Activated CD4-positive, alpha-beta T cell treated with anti-CD3 and anti-CD28 coated beads, Interleukin-2, amount 10 ng/mL, durations not matched to agents 7 days and 5 days (primary cell): ENCODE results near the gene ARHGAP1. TPM values are rescaled to one million over a fixed set of nuclear protein-coding genes. Genes with fewer than 3 reads are reported as not detected.

Experiments used
- CTCF ChIA-PET: fragments of 350-600 bp; sonication (Branson Sonifier 250); formaldehyde crosslinking; loops from one replicate; lab custom pipeline; 2021; ENCODE audit warnings: antibody characterized with exemption; lab: Charles Lee
- POLR2A ChIA-PET: fragments of 350-600 bp; sonication (Branson Sonifier 250); formaldehyde crosslinking; loops from one replicate; lab custom pipeline; 2021; ENCODE audit warnings: antibody characterized with exemption; lab: Charles Lee
- DNase-seq: peaks from one replicate; pipeline ENCODE4 v3.0.0-alpha.2; 2020
- H3K27ac Mint-ChIP-seq: one replicate; pipeline ENCODE4 v1.8.0; 2021; ENCODE audit warnings: mild to moderate bottlenecking, moderate library complexity, mixed read lengths
- H3K27me3 Mint-ChIP-seq: one replicate; pipeline ENCODE4 v1.8.0; 2021; ENCODE audit warnings: mixed read lengths
- H3K36me3 Mint-ChIP-seq: one replicate; pipeline ENCODE4 v1.8.0; 2021; ENCODE audit warnings: low read depth, mixed read lengths
- H3K4me1 Mint-ChIP-seq: one replicate; pipeline ENCODE4 v1.8.0; 2021; ENCODE audit warnings: mixed read lengths
- H3K4me3 Mint-ChIP-seq: one replicate; pipeline ENCODE4 v1.8.0; 2021; ENCODE audit warnings: mild to moderate bottlenecking, moderate library complexity, mixed read lengths
- H3K9me3 Mint-ChIP-seq: one replicate; pipeline ENCODE4 v1.8.0; 2021; ENCODE audit warnings: mixed read lengths
- total RNA-seq, 2 experiments: library from RNA; stranded (reverse); gene quantifications; one replicate each; pipeline ENCODE4 v1.2.3, GENCODE V29; 2021

ARHGAP1 gene
- total RNA-seq, 2 experiments from 2014 or later: 83.8 to 88.8 TPM

- Mint-ChIP-seq H3K27me3 (no peaks in the 10 kb centered on the region), H3K36me3 (peaks cover 37% of the 10 kb centered on the region), H3K9me3 (no peaks in the 10 kb centered on the region), H3K27ac (no peak overlapping the region), H3K4me3 (no peak overlapping the region), H3K4me1 (peaks cover 4% of the 10 kb centered on the region)
- CTCF ChIA-PET: interaction anchor here (0.8 to 1.8 kb wide), 3 partner anchors 12 to 67 kb away, joined by 3 to 6 read pairs (median 5); no protein-coding TSS in a partner anchor
- no peak for DNase-seq
- POLR2A ChIA-PET: no interaction called here
Measured at GRCh38 chr11:46682773-46683752, 17.4 kb downstream of the ARHGAP1 start.

GRCh38 chr11:46681814-46682213, 18.6 kb downstream of the ARHGAP1 start:
- H3K36me3 Mint-ChIP-seq: peaks cover 33% of the 10 kb centered on the region
- H3K4me1 Mint-ChIP-seq: peaks cover 9% of the 10 kb centered on the region
- CTCF ChIA-PET: interaction anchor here (1.9 kb wide), 1 partner anchor 12 kb away, joined by 5 read pairs; no protein-coding TSS in a partner anchor

GRCh38 chr11:46680815-46681214, 19.6 kb downstream of the ARHGAP1 start:
- Mint-ChIP-seq H3K36me3 (peaks cover 33% of the 10 kb centered on the region), H3K4me1 (peaks cover 16% of the 10 kb centered on the region), H3K4me3 (no peak overlapping the region), H3K27ac (no peak overlapping the region), H3K27me3 (no peaks in the 10 kb centered on the region), H3K9me3 (no peaks in the 10 kb centered on the region)
- CTCF ChIA-PET: interaction anchor here (0.6 to 1.9 kb wide), 3 partner anchors 10 to 329 kb away, joined by 3 to 5 read pairs (median 4); no protein-coding TSS in a partner anchor
- DNase-seq: no peak
- POLR2A ChIA-PET: interaction anchor here (0.7 kb wide), 1 partner anchor 523 kb away, joined by 3 read pairs; no protein-coding TSS in a partner anchor

More at GRCh38 chr11:46681814-46682213, 18.6 kb downstream of the ARHGAP1 start:
- POLR2A ChIA-PET: no interaction called here
- Mint-ChIP-seq H3K27ac (no peak overlapping the region), H3K9me3 (no peaks in the 10 kb centered on the region), H3K27me3 (no peaks in the 10 kb centered on the region), H3K4me3 (no peak overlapping the region)
- DNase-seq: no peak

- ChIA-PET CTCF (interaction anchor here (1.2 to 1.9 kb wide), 2 partner anchors 9 to 11 kb away, joined by 3 to 5 read pairs; no protein-coding TSS in a partner anchor), POLR2A (no interaction called here)
- peaks cover 33% of the 10 kb centered on the region for H3K36me3 Mint-ChIP-seq
- peaks cover 21% of the 10 kb centered on the region for H3K4me1 Mint-ChIP-seq
- no peaks in the 10 kb centered on the region for H3K9me3 Mint-ChIP-seq
- H3K27me3 Mint-ChIP-seq: no peaks in the 10 kb centered on the region
- DNase-seq: no peak
- H3K27ac Mint-ChIP-seq: peak overlapping the region; percentile 25
- no peak overlapping the region for H3K4me3 Mint-ChIP-seq
Measured at GRCh38 chr11:46680164-46680760, 20.2 kb downstream of the ARHGAP1 start.

GRCh38 chr11:46679241-46680163, 20.9 kb downstream of the ARHGAP1 start:
- POLR2A ChIA-PET: no interaction called here
- no peak for DNase-seq
- no peaks in the 10 kb centered on the region for H3K27me3 Mint-ChIP-seq
- H3K36me3 Mint-ChIP-seq: peaks cover 36% of the 10 kb centered on the region
- H3K9me3 Mint-ChIP-seq: no peaks in the 10 kb centered on the region
- peaks cover 29% of the 10 kb centered on the region for H3K4me1 Mint-ChIP-seq
- H3K4me3 Mint-ChIP-seq: no peak overlapping the region
- CTCF ChIA-PET: interaction anchor here (0.6 to 1.9 kb wide), 4 partner anchors 8 to 166 kb away, joined by 3 to 5 read pairs (median 3); no protein-coding TSS in a partner anchor
- no peak overlapping the region for H3K27ac Mint-ChIP-seq

- Mint-ChIP-seq H3K9me3 (no peaks in the 10 kb centered on the region), H3K4me1 (peaks cover 35% of the 10 kb centered on the region), H3K36me3 (peaks cover 35% of the 10 kb centered on the region), H3K4me3 (no peak overlapping the region), H3K27ac (peak overlapping the region; percentile 9), H3K27me3 (no peaks in the 10 kb centered on the region)
- DNase-seq: no peak
- POLR2A ChIA-PET: no interaction called here
- CTCF ChIA-PET: interaction anchor here (0.6 to 1.2 kb wide), 3 partner anchors 9 to 165 kb away, joined by 3 read pairs; no protein-coding TSS in a partner anchor
Measured at GRCh38 chr11:46678741-46679130, 21.7 kb downstream of the ARHGAP1 start.

- H3K4me3 Mint-ChIP-seq: no peak overlapping the region
- POLR2A ChIA-PET: no interaction called here
- H3K9me3 Mint-ChIP-seq: no peaks in the 10 kb centered on the region
- H3K27ac Mint-ChIP-seq: peak overlapping the region; percentile 25
- no peak for DNase-seq
- no peaks in the 10 kb centered on the region for H3K27me3 Mint-ChIP-seq
- CTCF ChIA-PET: interaction anchor here (1.0 to 1.2 kb wide), 2 partner anchors 10 to 20 kb away, joined by 3 read pairs; no protein-coding TSS in a partner anchor
- H3K4me1 Mint-ChIP-seq: peaks cover 40% of the 10 kb centered on the region
- H3K36me3 Mint-ChIP-seq: peaks cover 38% of the 10 kb centered on the region
Measured at GRCh38 chr11:46677991-46678740, 22.3 kb downstream of the ARHGAP1 start.

- Mint-ChIP-seq H3K27ac (peak overlapping the region; percentile 85), H3K4me1 (peaks cover 50% of the 10 kb centered on the region), H3K36me3 (peaks cover 48% of the 10 kb centered on the region), H3K9me3 (no peaks in the 10 kb centered on the region), H3K4me3 (no peak overlapping the region), H3K27me3 (no peaks in the 10 kb centered on the region)
- no peak for DNase-seq
- CTCF ChIA-PET: interaction anchor here (1.0 kb wide), 1 partner anchor 10 kb away, joined by 3 read pairs; no protein-coding TSS in a partner anchor
- POLR2A ChIA-PET: no interaction called here
Measured at GRCh38 chr11:46677169-46677568, 23.2 kb downstream of the ARHGAP1 start.

GRCh38 chr11:46676436-46677158, 23.8 kb downstream of the ARHGAP1 start:
- no peaks in the 10 kb centered on the region for H3K27me3 Mint-ChIP-seq
- H3K4me1 Mint-ChIP-seq: peaks cover 56% of the 10 kb centered on the region
- H3K36me3 Mint-ChIP-seq: peaks cover 50% of the 10 kb centered on the region

GRCh38 chr11:46675949-46676348, 24.5 kb downstream of the ARHGAP1 start:
- DNase-seq: no peak
- Mint-ChIP-seq H3K36me3 (peaks cover 53% of the 10 kb centered on the region), H3K27ac (no peak overlapping the region), H3K4me3 (no peak overlapping the region), H3K4me1 (peaks cover 63% of the 10 kb centered on the region), H3K27me3 (no peaks in the 10 kb centered on the region), H3K9me3 (no peaks in the 10 kb centered on the region)
- CTCF ChIA-PET: interaction anchor here (1.2 kb wide), 1 partner anchor 74 kb away, joined by 7 read pairs; no protein-coding TSS in a partner anchor
- POLR2A ChIA-PET: no interaction called here

More at GRCh38 chr11:46676436-46677158, 23.8 kb downstream of the ARHGAP1 start:
- H3K4me3 Mint-ChIP-seq: no peak overlapping the region
- H3K27ac Mint-ChIP-seq: peak overlapping the region; percentile 85
- ChIA-PET POLR2A (no interaction called here), CTCF (interaction anchor here (1.0 to 1.2 kb wide), 2 partner anchors 9 to 75 kb away, joined by 3 to 7 read pairs; no protein-coding TSS in a partner anchor)
- H3K9me3 Mint-ChIP-seq: no peaks in the 10 kb centered on the region
- no peak for DNase-seq
